Tibial nerve (tissue), 4 donors: ENCODE results near the gene RAPGEF6.

Experiments used
- EP300 ChIP-seq, 2 donors: sonication (generic); formaldehyde crosslinking; IDR thresholded peaks; one replicate each; pipeline ENCODE4 v1.6.1; 2017; ENCODE audit warnings: antibody characterized with exemption in 2 of 2, mild to moderate bottlenecking in 1 of 2
- TF ChIP-seq, protein P1 (sequence below), 5 experiments: fragments of 200-600 bp in 3 of 5; fragments of 450-650 bp in 2 of 5; sonication (generic) in 3 of 5; IDR thresholded peaks; one replicate each; pipeline ENCODE4 v1.5.1; 2016 to 2019; ENCODE audit warnings: antibody characterized with exemption in 5 of 5, mild to moderate bottlenecking in 3 of 5, moderate library complexity in 2 of 5

DNA sequence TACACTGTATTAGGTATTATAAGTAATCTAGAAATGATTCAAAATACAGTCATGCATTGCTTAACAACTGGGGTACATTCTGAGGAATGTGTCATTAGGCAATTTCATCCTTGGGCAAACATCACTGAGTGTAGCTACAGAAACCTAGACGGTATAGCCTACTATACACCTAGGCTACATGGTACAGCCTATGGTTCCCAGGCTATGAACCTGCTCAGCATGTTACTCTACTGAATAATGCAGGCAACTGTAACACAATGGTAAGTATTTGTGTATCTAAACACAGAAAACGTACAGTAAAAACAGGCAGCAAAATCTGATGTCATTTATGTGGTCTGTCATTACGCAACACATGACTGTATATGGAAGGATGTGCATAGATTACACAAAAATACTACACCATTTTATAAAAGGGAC lies 96.8 kb downstream of the RAPGEF6 start:
- TF ChIP-seq, protein P1, sequence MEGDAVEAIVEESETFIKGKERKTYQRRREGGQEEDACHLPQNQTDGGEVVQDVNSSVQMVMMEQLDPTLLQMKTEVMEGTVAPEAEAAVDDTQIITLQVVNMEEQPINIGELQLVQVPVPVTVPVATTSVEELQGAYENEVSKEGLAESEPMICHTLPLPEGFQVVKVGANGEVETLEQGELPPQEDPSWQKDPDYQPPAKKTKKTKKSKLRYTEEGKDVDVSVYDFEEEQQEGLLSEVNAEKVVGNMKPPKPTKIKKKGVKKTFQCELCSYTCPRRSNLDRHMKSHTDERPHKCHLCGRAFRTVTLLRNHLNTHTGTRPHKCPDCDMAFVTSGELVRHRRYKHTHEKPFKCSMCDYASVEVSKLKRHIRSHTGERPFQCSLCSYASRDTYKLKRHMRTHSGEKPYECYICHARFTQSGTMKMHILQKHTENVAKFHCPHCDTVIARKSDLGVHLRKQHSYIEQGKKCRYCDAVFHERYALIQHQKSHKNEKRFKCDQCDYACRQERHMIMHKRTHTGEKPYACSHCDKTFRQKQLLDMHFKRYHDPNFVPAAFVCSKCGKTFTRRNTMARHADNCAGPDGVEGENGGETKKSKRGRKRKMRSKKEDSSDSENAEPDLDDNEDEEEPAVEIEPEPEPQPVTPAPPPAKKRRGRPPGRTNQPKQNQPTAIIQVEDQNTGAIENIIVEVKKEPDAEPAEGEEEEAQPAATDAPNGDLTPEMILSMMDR (IDR thresholded peaks at IDR 0.05) = no peak
- no peak for TF ChIP-seq EP300 (IDR thresholded peaks at IDR 0.05)
